ENCODE data around the gene COL19A1.
"Not testable (repeated sequence)": the region's sequence is repeated elsewhere in the genome, so short reads cannot be mapped to it uniquely, and the experiment has no call there.

Gene COL19A1

DNA sequence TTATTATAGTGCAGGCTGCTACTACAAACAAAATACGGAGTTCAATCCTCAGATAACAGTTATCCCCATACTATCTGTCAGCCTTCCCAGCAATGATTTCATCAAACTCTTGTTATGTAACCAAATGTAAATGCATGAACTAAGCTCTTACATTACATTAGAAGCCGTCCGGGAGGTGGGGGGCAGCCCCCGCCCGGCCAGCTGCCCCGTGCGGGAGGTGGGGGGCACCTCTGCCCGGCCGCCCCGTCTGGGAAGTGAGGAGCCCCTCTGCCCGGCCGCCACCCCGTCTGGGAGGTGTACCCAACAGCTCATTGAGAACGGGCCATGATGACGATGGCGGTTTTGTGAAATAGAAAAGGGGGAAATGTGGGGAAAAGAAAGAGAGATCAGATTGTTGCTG lies 99.6 kb downstream of the COL19A1 start:
- not testable (repeated sequence) for DNase-seq (ENCODE audit: low read depth in 2 of 2)

DNA sequence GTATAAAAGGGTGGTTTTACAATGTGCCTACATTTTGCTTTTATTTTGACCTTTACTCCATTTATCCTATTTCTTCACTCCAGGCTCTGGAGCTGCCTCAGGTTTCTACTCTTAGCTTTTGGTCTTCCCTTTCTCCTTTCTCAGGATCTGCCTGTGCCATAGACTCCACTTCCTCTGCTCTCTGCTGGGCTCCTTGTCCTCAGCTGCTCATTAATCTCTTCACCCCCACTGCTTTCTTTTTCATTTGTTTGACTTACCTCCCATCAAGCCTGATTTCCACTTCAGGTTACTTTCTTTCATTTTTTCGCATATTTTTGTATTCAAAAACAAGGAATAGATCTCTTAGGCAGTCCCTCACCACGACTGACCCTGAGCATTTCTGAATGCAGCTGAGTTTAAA lies 106.8 kb downstream of the COL19A1 start:
- DNase-seq (ENCODE audit: low read depth in 2 of 2): no peak

DNA sequence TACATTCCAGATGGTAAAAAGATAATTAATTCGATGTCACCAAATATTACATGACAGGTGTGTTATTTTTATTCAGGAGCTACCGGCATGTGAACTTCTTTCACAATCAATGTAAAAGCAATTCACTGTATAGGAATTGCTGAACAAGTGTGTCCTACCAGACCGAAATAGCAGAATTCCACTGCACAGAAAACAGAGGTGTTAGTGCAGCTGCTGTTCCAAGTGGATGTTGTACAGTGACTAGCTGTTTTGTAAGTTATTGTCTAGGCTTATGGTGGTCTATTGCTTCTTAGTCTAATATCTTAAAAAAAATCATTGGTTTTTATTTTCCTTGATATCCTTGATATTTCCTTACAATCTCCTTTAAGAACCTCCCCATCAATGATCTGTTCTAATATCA lies 107.4 kb downstream of the COL19A1 start:
- DNase-seq (ENCODE audit: low read depth in 2 of 2): no peak

DNA sequence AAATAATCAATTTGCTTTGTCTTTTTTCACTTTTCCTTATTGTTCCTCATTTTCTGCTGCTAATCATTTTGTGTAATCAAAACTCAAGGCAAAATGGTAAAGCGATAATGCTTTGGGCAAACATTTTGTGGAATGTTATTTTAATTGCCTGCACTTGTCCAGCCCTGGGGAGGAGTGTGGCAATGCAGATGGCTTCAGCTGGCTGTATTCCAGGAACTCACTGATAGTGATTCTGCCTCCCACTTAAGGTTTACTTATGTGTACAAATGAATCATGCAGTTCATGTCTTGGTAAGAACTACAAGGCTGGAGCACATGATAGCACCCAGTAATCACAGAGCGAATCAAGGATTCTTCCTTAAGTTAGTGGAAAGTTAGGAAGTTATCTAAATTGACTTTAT lies 107.8 kb downstream of the COL19A1 start:
- no peak for DNase-seq (ENCODE audit: low read depth in 2 of 2)

DNA sequence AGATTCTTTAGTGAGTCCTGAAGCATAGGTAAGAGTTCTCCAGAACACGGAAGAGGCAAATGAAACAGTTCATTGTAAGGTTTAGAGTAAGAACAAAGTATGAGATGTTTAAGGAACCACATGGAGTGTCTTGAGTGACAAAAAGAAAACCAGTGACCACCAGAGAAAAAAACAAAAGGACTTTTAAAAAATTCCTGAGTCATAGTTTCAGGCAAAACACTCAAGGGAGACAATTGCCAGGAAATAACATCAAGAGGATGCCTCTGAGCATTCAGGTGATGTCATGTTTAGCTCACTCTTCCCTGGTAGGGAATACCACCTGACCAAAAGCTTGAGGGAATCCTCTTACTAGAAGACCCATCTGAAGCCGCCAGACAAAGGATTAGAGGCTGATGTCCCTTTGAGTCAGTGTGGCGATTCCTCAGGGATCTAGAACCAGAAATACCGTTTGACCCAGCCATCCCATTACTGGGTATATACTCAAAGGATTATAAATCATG lies 110.3 kb downstream of the COL19A1 start:
- DNase-seq (ENCODE audit: low read depth in 2 of 2): no peak

DNA sequence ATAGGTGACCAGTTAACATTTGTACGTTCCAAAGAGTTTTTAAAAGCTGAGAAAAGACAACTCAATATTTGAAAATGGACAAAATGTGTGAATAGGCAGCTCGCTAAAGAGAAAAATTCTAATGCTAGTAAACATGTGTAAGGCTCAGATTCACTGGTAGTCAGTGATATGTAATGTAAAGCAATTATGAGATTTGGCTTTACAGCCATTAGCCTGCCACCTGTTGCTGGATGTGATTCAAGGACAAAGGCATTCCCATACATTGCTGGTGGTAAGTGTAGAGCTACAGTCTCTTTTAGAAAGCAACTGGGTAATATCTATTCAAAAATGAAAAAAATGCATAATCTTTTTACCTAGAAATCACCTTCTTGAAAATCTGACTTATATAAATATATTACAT lies 114.3 kb downstream of the COL19A1 start:
- no peak for DNase-seq (ENCODE audit: low read depth in 2 of 2)

DNA sequence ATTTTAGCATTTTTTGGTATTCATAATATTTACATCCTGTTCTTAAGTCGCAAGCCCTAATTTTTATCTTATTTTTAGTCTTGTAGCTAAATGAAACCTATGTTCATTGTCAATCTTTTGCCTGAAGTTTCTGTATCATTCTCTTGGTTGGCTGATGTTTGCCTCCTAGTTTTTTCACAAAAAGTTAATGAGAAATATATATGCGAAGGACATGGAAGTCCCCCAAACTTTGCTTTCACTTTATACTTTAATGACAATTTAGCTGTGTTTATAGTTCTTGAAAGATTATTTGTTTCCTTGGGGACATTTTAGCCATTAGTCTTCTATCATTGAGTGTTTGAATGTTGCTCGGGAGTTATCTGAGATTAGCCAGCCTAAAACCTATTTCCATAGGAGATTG lies 118.2 kb downstream of the COL19A1 start:
- no peak for DNase-seq (ENCODE audit: low read depth in 2 of 2)

DNA sequence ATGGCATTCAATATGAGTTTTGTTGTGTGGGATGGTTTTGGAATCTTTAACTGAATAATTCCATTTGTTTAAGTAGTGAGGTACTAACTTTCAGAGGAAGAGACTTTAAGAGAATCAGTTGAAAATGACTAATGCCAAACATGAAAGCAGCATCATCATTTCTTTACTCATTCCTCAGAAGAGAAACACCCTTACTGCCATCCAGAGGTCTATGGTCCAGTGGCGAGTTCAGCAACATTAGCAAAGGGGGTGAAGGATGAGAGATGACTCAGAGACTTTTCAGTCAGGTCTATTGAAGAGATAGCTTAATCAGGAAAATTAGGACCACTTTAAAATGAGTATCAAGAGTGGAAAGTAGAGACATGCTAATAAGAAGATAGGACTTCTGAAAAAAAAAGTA lies 118.8 kb downstream of the COL19A1 start:
- DNase-seq (ENCODE audit: low read depth in 2 of 2): no peak

DNA sequence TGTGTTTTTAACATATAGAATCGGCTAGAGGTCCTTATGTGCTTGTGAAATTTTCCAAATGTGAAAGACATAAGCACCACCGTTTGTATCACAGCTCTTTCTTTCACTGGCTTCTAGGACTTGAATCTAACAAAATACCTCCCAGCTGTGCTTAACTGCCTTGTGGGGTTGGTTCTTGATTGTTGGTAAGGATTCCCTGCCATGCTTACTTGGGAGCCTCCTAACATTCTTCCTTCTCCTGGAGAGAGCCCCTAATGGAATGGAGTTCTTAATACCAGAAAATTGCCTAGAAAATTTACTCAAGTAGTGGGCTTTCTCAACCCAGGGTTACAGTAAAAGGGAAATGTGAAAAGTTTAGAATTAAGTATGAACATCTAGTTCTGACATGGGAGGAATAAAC lies 121.2 kb downstream of the COL19A1 start:
- DNase-seq (ENCODE audit: low read depth in 2 of 2): no peak

DNA sequence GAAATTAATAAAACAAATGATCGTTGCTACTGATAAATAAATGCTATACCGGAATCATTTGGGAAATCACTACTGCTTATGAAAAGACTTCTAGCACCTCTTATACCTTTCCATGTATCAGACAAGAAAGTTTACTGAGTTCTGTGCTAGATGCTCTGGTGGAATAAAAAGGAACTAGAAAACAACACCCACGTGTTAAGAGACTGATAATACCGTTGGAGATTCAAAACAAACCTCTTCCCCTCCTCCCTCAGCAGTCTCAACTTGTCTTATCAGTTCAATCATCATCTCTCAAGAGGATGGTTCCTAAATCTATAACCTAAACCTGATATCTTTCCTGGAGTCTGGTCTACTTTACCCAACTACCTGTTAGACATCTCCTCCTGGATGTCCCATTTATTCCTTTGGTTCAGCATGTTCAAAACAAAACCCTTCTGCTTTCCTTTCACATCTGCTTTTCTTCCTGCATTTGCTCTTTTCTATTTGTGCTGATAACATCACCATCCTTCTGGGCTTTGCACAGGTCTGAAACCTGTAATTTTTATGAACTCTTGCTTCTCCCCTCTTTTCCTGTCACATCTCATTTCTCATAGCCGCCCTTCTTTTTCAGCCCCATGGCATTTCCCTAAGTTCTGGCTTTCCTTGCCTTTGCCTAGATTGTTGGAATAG lies 122.2 kb downstream of the COL19A1 start:
- no peak for DNase-seq (ENCODE audit: low read depth in 2 of 2)

DNA sequence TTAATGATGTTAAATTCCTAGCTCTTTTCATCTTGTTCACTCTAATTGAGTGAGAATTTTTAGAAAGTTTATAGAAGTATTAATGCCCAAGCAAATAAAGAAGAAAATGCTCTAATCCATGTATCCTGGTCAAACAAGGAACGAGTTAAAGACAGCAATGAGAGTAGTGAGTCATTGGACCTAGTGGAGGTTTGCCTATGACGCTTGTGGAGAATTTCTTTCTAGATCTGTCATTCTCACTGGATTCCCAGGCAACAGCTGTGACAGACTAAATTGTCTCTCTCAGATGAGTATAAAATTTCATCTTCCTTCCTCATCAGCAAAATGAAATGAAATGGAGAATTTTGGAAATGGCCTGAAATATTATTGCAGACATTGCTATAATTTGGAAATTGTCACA lies 127.9 kb downstream of the COL19A1 start:
- no peak for DNase-seq (ENCODE audit: low read depth in 2 of 2)

DNA sequence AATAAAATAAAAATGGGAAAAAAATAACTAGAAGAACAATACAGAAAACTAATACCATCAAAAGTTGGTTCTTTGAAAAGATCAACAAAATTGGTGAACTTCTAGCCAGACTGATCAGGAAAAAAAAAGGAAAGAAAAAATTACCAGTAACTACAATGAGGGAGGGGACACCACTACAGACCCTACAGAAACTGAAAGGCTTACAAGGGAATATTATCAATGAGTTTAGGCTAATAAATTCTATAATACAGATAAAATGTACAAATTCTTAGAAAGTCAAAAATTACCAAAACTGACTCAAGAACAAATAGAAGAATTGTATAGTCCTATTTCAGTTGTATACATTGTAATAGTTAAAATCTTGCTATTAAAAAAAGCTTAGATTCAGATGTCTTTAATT lies 141.8 kb downstream of the COL19A1 start:
- DNase-seq (ENCODE audit: low read depth in 2 of 2): no peak

DNA sequence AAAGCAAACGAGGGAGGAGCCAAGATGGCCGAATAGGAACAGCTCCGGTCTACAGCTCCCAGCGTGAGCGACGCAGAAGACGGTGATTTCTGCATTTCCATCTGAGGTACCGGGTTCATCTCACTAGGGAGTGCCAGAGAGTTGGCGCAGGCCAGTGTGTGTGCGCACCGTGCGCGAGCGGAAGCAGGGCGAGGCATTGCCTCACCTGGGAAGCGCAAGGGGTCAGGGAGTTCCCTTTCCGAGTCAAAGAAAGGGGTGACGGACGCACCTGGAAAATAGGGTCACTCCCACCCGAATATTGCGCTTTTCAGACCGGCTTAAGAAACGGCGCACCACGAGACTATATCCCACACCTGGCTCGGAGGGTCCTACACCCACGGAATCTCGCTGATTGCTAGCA lies 144.0 kb downstream of the COL19A1 start:
- not testable (repeated sequence) for DNase-seq (ENCODE audit: low read depth in 2 of 2)

DNA sequence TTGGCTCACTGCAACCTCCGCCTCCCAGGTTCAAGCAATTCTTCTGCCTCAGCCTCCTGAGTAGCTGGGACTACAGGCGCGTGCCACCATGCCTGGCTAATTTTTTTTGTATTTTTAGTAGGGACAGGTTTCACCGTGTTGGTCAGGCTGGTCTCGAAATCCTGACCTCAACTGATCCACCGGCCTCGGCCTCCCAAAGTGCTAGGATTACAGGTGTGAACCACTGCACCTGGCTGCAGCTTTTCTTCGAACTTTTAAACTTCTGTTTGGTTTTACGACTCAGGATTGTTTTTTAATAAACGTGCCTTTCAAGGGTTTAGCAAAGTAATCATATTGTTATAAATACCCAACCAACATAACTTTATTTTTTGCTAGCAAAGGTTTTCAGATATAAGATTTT lies 156.8 kb downstream of the COL19A1 start:
- DNase-seq (ENCODE audit: low read depth in 2 of 2): not testable (repeated sequence)

DNA sequence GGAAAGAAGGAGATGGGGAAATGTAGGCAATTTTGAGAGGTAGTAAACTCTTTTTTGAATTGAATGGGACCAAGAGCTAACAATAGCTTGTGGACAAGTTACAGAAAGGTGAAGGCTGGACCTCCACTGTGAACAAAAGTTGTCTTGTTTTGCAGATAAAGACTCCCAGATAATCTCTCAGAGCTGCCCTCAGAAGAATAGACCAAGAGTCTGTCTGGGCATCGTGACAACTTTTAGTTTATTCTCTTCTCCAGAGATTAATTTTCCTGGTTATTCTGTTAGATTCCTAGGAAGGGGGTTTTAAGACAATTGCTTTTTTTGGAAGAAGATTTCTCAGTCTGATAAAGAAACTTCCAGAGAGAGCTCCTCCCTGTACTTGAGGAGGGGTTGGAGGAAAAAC lies 161.9 kb downstream of the COL19A1 start:
- DNase-seq (ENCODE audit: low read depth in 2 of 2): no peak

DNA sequence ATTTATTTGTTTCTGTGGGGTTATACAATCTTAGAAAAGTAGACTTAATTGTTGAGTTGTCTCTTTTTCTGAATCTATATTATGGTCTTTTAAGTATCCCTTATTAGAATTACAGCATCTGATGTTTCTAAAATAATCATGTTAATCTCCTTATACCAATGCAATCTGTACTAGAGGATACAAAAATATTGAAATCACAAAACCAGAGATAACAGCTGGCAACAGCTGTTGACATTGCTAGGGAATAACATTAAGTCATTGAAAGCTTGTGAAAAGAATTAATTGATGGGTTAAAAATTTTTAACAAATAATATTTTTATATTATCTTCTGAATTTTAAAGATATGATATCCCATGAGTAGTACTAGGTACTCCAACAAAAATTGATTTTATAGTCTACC lies 162.6 kb downstream of the COL19A1 start:
- no peak for DNase-seq (ENCODE audit: low read depth in 2 of 2)

DNA sequence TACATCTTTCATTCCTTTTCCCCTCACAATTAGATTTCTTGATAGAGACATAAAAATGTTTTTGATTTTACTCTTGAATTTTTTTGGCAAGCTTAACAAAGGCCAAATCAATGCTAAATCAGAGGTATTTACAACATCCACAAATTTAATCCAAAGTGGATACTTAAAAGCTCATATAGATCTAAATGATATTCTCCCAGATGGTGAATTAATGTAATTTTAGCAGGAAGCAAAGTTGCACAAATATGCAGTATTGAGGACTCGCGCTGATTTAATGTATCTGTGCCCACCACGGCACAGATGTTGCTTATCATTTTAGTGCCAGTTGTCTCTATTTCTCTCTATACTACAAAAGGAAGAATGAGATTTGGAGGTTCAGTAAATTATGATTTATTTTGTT lies 167.4 kb downstream of the COL19A1 start:
- no peak for DNase-seq (ENCODE audit: low read depth in 2 of 2)

DNA sequence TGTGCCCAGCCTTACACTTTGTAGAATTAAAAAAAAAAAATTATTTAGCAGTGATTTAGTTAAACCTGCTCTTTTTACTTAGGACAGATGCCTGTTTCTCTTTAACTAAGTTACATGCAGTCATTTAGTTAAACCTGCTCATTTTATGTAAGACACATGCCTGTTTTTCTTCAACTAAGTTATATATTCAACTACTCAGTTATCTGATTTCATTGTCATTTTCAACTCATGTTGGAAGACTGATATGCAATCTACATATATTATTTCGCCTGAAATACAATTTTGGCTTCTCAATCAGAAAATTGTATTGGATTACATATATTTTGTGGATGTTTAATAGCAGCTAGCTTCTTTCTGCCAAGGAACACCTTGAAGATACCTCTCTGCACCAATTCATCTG lies 171.1 kb downstream of the COL19A1 start:
- DNase-seq (ENCODE audit: low read depth in 2 of 2): no peak

DNA sequence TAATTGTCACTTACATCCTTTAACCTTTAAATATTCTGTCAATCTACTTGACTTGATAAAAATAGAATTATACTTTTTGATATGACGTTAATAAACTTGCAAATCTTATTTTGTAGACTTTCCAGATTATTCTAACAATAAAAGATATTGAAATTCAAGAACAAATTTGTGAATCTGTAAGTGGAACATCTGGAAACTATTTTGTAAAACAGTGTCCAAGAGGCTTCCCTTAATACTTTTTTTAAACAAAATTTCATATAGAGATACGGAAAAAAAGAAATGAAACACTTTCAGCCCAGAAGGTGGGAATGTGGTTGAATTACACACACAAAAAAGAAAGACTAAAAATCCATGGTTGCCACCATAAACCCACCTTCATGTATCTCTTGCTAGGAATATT lies 174.4 kb downstream of the COL19A1 start:
- DNase-seq (ENCODE audit: low read depth in 2 of 2): no peak

DNA sequence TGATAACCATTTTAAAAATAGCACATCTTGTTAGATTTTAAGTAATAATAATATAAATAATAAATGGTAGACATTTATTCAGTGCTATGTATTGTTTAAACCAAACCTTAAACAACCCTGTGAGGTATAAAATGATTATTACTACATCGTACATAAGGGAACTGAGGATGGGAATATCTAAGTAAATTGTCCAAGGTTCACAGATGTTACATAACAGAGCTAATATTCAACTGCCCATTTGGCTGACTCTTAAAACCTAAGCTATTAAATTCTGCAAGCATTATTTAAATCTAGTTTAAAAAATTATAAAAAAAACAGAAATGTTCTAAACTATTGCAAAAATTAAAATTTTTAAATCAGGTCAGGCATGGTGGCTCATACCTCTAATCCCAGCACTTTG lies 175.1 kb downstream of the COL19A1 start:
- no peak for DNase-seq (ENCODE audit: low read depth in 2 of 2)

DNA sequence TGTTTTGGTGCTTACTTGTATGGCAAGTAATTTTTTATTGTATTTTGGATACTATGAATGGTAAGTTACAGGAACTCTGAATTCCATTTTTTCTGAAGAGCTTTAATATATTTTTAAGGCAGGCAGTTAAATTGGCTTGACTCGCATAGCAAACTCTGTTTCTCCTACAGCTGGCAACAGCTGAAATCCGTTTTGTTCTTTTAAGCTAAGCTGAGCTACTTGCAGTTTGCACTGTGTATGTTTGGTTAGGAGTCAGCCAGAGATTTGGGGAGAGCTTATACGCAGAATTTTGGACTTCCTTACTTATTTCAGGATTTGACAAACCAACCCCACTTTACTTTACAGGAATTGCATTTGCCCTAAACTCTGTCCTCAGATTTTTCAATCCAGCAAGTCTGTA lies 179.1 kb downstream of the COL19A1 start:
- DNase-seq (ENCODE audit: low read depth in 2 of 2): no peak

DNA sequence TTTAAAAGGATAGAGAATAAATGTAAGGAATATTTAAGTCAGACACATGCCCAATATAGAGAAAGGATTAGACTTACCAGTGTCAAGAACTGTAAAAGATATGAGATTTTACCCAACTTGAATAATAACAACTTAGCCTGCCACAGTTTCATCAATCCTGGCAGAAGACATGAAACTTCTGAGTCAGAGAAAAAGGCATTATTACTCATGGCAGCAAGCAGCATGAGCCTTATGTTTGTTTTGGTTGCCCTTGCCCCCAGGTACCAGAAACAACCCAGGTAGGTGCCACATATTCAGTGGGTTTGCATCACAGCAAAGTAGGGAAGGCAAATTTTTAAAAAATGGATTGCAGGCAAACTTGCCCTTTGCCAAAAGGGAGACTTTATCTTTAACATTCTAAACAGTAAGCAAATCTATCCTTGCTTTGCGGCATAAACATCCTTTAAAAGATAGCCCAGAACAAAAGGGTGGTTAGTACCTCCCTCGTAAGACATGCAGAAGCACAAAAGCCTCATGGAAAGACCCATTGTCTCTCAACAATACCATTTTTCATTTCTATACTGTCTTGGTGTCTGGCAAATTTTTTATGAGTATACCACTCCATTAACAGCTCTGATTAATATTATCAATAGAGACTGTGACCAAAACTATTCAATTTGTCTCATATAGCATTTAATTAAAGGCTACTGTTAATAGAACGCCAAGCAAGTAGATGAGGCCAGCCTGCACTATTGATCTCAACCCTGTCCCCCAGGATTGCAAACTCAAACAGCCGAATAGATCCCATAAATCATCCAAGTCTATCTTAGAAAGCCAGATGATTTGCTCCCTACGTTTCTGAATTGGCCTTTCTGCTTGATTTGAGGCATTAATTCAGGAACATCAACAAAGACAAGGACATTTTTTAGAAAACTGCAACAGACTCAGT lies 185.1 kb downstream of the COL19A1 start:
- no peak for DNase-seq (ENCODE audit: low read depth in 2 of 2)

DNA sequence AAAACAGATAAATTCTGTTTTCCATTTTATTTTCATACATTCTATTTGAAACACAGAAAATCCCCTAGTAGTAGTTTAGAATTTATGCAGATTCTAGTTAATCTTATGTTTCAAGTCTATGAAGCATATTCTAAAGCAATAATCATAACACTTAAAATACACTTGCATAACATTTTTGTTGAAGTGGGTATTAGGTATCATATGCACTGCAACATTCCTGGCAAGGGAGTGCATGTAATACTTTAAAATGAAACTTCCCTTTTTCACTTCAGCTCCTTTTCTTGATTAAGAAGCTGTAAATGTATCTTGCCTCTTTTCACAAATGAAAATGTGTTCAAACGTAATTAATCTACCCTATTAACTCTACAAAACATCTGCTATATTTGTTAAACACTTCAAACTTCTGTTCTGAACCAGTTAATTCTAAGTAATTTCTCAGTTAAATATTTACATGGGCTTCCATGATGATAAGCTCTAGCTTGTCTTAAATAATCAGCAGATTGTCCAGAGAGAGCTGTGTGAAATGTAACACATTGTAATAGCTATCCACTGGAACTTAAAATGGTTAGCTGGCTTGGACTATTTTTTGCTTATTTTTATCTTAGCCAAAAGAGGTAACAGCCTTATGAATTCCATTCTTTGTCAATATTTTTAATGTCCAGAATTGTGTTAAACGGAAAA lies 192.8 kb downstream of the COL19A1 start:
- DNase-seq (ENCODE audit: low read depth in 2 of 2): no peak

Data from stimulated activated CD8-positive, alpha-beta memory T cell treated with anti-CD3 and anti-CD28 coated beads, Interleukin-15, amount 100 ng/mL, for 48 hours (primary cell).